A549 (cell line): Measurements from ENCODE around the gene DGCR2. TPM values are rescaled to one million over a fixed set of nuclear protein-coding genes. Genes with fewer than 3 reads are reported as not detected.

Experiments
- ATAC-seq, 2 experiments: fragments of 200-7000 bp in 1 of 2; fragments of >200 bp in 1 of 2; cut with Nextera tagmentation in 1 of 2; cut with Tn5 transposase in 1 of 2; 3 replicates each; pipeline versions ENCODE4 v1.8.0 to v1.9.1; 2018 to 2020; ENCODE audit warnings: mild to moderate bottlenecking in 1 of 2, moderate library complexity in 1 of 2
- CTCF ChIA-PET: fragments of 300-600 bp; sonication (Branson Sonifier 250); formaldehyde crosslinking; extraction: SDS; loops from one replicate; lab custom pipeline; 2021; ENCODE audit warnings: antibody characterized with exemption, inconsistent platforms; lab: Yijun Ruan, JAX
- POLR2A ChIA-PET: fragments of 350-600 bp; formaldehyde crosslinking; extraction: SDS; loops from one replicate; lab custom pipeline; 2021; ENCODE audit warnings: antibody characterized with exemption, inconsistent platforms; lab: Yijun Ruan, JAX
- DNase-seq, 2 experiments: peaks; one replicate each; pipeline versions ENCODE4 v3.0.0 to v3.0.0-alpha.2; 2011 to 2016; ENCODE audit warnings: low read depth in 1 of 2, low spot score in 1 of 2
- FAIRE-seq: peaks from 2 replicates; lab custom pipeline; 2011; peaks lifted over from hg19 to GRCh38; lab: Jason Lieb, UNC
- H3K27ac ChIP-seq, 2 experiments: fragments of >200 bp; sonication (Bioruptor Twin); formaldehyde crosslinking; 3 replicates each; pipeline ENCODE4 v1.5.1; 2016 to 2017
- H3K4me1 ChIP-seq: fragments of >200 bp; sonication (Bioruptor Twin); formaldehyde crosslinking; 3 replicates; pipeline ENCODE4 v1.6.1; 2016
- H3K4me2 ChIP-seq: fragments of >200 bp; sonication (Bioruptor Twin); formaldehyde crosslinking; 3 replicates; pipeline ENCODE4 v1.6.1; 2016
- H3K4me3 ChIP-seq: fragments of >200 bp; sonication (Bioruptor Twin); formaldehyde crosslinking; 3 replicates; pipeline ENCODE4 v1.5.1; 2016
- H3K9me3 ChIP-seq: fragments of >200 bp; sonication (Bioruptor Twin); formaldehyde crosslinking; 3 replicates; pipeline ENCODE4 v1.6.1; 2016
- ATOH8 ChIP-seq: fragments of 250-450 bp; sonication (Bioruptor Pico); IDR thresholded peaks from 2 replicates; pipeline ENCODE4 v1.5.0; 2020; ENCODE audit warnings: low read depth, mild to moderate bottlenecking, moderate library complexity
- BHLHE40 ChIP-seq: IDR thresholded peaks from 2 replicates; pipeline ENCODE4 v1.6.1; 2012; ENCODE audit warnings: low read depth, low read length, inconsistent platforms
- CHD4 ChIP-seq: fragments of 200-600 bp; sonication (generic); IDR thresholded peaks from 2 replicates; pipeline ENCODE4 v1.6.1; 2016; ENCODE audit warnings: antibody characterized with exemption, mild to moderate bottlenecking, borderline replicate concordance
- EHMT2 ChIP-seq: fragments of 200-600 bp; sonication (generic); IDR thresholded peaks from 2 replicates; pipeline ENCODE4 v1.6.1; 2016; ENCODE audit warnings: antibody characterized with exemption, low read depth, mild to moderate bottlenecking, moderate library complexity
- ELK1 ChIP-seq: fragments of 150-350 bp; IDR thresholded peaks from 2 replicates; pipeline ENCODE4 v1.6.1; 2014; ENCODE audit warnings: low read depth, mild to moderate bottlenecking, low read length
- ESRRA ChIP-seq: fragments of 150-350 bp; IDR thresholded peaks from 2 replicates; pipeline ENCODE4 v1.6.1; 2014; ENCODE audit warnings: mild to moderate bottlenecking, low read length, borderline replicate concordance
- FOSB ChIP-seq: fragments of 250-450 bp; sonication (Bioruptor Pico); IDR thresholded peaks from 2 replicates; pipeline ENCODE4 v1.5.0; 2020; ENCODE audit warnings: mild to moderate bottlenecking, moderate library complexity
- FOSL2 ChIP-seq, 2 experiments: fragments of 450-650 bp in 1 of 2; fragments of >200 bp in 1 of 2; sonication (Bioruptor Twin) in 1 of 2; formaldehyde crosslinking; IDR thresholded peaks; 2 replicates each; pipeline versions ENCODE4 v1.5.0 to v1.6.1; 2016 to 2020; ENCODE audit warnings: mild to moderate bottlenecking in 1 of 2, moderate library complexity in 1 of 2
- FOXS1 ChIP-seq: fragments of 250-450 bp; sonication (Bioruptor Pico); IDR thresholded peaks from 2 replicates; pipeline ENCODE4 v1.5.0; 2020; ENCODE audit warnings: mild to moderate bottlenecking, moderate library complexity
- GATA3 ChIP-seq: IDR thresholded peaks from 2 replicates; pipeline ENCODE4 v1.6.1; 2012; ENCODE audit warnings: borderline replicate concordance
- HDAC2 ChIP-seq: fragments of 200-600 bp; sonication (generic); IDR thresholded peaks from 2 replicates; pipeline ENCODE4 v1.6.1; 2016
- HEYL ChIP-seq: fragments of 250-450 bp; sonication (Bioruptor Pico); IDR thresholded peaks from 2 replicates; pipeline ENCODE4 v1.8.0; 2021; ENCODE audit warnings: mild to moderate bottlenecking, moderate library complexity
- HMGXB4 ChIP-seq: fragments of 250-450 bp; sonication (Bioruptor Pico); IDR thresholded peaks from 2 replicates; pipeline ENCODE4 v1.5.0; 2021; ENCODE audit warnings: mild to moderate bottlenecking, moderate library complexity, borderline replicate concordance
- JUN ChIP-seq, 2 experiments: fragments of >200 bp; sonication (Bioruptor Twin); formaldehyde crosslinking; IDR thresholded peaks; 2 replicates in 1 of 2; 3 replicates in 1 of 2; pipeline ENCODE4 v1.6.1; 2016 to 2017
- JUNB ChIP-seq: fragments of >200 bp; sonication (Bioruptor Twin); formaldehyde crosslinking; IDR thresholded peaks from 2 replicates; pipeline ENCODE4 v1.6.1; 2016
- MAFK ChIP-seq: fragments of 450-650 bp; IDR thresholded peaks from 2 replicates; pipeline ENCODE4 v1.6.1; 2014; ENCODE audit not compliant: partially characterized antibody
- MYC ChIP-seq: IDR thresholded peaks from 2 replicates; pipeline ENCODE4 v1.6.1; 2012; ENCODE audit warnings: mild to moderate bottlenecking, inconsistent platforms, low read length, improper control_type of control experiment, borderline replicate concordance
- POLR2A ChIP-seq: IDR thresholded peaks from 2 replicates; pipeline ENCODE4 v1.6.1; 2012; ENCODE audit warnings: mild to moderate bottlenecking, low read length
- RFX5 ChIP-seq: fragments of 450-650 bp; IDR thresholded peaks from 2 replicates; pipeline ENCODE4 v1.7.1; 2014; ENCODE audit warnings: antibody characterized with exemption, mild to moderate bottlenecking, moderate library complexity
- SMC3 ChIP-seq: fragments of >200 bp; sonication (Bioruptor Twin); formaldehyde crosslinking; IDR thresholded peaks from 3 replicates; pipeline ENCODE4 v1.6.1; 2018; ENCODE audit warnings: inconsistent platforms
- SREBF2 ChIP-seq: fragments of 450-650 bp; IDR thresholded peaks from 2 replicates; pipeline ENCODE4 v1.6.1; 2014; ENCODE audit warnings: mild to moderate bottlenecking, moderate library complexity
- TP53 ChIP-seq: fragments of 250-450 bp; sonication (Bioruptor Pico); IDR thresholded peaks from 2 replicates; pipeline ENCODE4 v1.5.0; 2021; ENCODE audit warnings: mild to moderate bottlenecking, moderate library complexity
- WGBS: methylation state at CpG from one replicate; pipeline ENCODE4 v1.1.6; 2017; ENCODE audit errors: missing lambda C conversion rate; 5-methylcytosine and 5-hydroxymethylcytosine counted together
- polyA plus RNA-seq, 4 experiments: library from polyadenylated mRNA; depleted of rRNA in 3 of 4; stranded (reverse); fragments of >200 nt; fragmentation: RNase III in 1 of 4; extraction: RNeasy Plus Mini Kit Qiagen cat#74134 plus additional on column Dnase treatment in 1 of 4; gene quantifications; 2 replicates in 3 of 4; 3 replicates in 1 of 4; pipeline ENCODE4 v1.2.3, GENCODE V29; 2011 to 2017
- TF ChIP-seq, protein P1 (sequence below): fragments of 450-650 bp; IDR thresholded peaks from 2 replicates; pipeline ENCODE4 v1.6.1; 2014; ENCODE audit warnings: antibody characterized with exemption
- TF ChIP-seq, protein P2 (sequence below): fragments of >200 bp; sonication (Bioruptor Twin); formaldehyde crosslinking; IDR thresholded peaks from 3 replicates; pipeline ENCODE4 v1.5.1; 2016
- TF ChIP-seq, protein P3 (sequence below): IDR thresholded peaks from 2 replicates; pipeline ENCODE4 v1.6.1; 2012
- TF ChIP-seq, protein P4 (sequence below): fragments of >200 bp; sonication (Bioruptor Twin); formaldehyde crosslinking; IDR thresholded peaks from 3 replicates; pipeline ENCODE4 v1.6.1; 2016

DGCR2 gene
- polyA plus RNA-seq, 2 of the 4 experiments (the other 2 are of a cell fraction): 10.6 to 17.9 TPM

GRCh38 chr22:19123936-19124335, 1.7 kb upstream of the DGCR2 start:
- 60% methylated on average over 4 of the region's 4 CpGs for WGBS
- Histone ChIP-seq H3K4me2 (no peak overlapping the region), H3K9me3 (no peaks in the 10 kb centered on the region), H3K4me3 (no peak overlapping the region), H3K4me1 (peaks cover 15% of the 10 kb centered on the region; the same call in 2 of the 3 replicates), H3K27ac (no peak overlapping the region)
- FAIRE-seq (no peak), ATAC-seq (no peak), DNase-seq (no peak)
- POLR2A ChIA-PET: no interaction called here
- CTCF ChIA-PET: no interaction called here
- TF ChIP-seq MYC: no peak
- no peak for TF ChIP-seq POLR2A
- no peak for TF ChIP-seq HEYL
- TF ChIP-seq TP53: no peak
- TF ChIP-seq FOSB: no peak
- no peak for TF ChIP-seq JUNB
- no peak for TF ChIP-seq BHLHE40
- TF ChIP-seq HDAC2: no peak
- TF ChIP-seq, protein P1, sequence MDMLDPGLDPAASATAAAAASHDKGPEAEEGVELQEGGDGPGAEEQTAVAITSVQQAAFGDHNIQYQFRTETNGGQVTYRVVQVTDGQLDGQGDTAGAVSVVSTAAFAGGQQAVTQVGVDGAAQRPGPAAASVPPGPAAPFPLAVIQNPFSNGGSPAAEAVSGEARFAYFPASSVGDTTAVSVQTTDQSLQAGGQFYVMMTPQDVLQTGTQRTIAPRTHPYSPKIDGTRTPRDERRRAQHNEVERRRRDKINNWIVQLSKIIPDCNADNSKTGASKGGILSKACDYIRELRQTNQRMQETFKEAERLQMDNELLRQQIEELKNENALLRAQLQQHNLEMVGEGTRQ: no peak
- no peak for TF ChIP-seq CHD4
- no peak for TF ChIP-seq ESRRA
- TF ChIP-seq ELK1: no peak
- no peak for TF ChIP-seq RFX5
- TF ChIP-seq SMC3: no peak
- no peak for TF ChIP-seq ATOH8 (CRISPR knock-in tag)
- TF ChIP-seq, protein P2, sequence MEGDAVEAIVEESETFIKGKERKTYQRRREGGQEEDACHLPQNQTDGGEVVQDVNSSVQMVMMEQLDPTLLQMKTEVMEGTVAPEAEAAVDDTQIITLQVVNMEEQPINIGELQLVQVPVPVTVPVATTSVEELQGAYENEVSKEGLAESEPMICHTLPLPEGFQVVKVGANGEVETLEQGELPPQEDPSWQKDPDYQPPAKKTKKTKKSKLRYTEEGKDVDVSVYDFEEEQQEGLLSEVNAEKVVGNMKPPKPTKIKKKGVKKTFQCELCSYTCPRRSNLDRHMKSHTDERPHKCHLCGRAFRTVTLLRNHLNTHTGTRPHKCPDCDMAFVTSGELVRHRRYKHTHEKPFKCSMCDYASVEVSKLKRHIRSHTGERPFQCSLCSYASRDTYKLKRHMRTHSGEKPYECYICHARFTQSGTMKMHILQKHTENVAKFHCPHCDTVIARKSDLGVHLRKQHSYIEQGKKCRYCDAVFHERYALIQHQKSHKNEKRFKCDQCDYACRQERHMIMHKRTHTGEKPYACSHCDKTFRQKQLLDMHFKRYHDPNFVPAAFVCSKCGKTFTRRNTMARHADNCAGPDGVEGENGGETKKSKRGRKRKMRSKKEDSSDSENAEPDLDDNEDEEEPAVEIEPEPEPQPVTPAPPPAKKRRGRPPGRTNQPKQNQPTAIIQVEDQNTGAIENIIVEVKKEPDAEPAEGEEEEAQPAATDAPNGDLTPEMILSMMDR: no peak
- no peak for TF ChIP-seq FOXS1 (CRISPR knock-in tag)
- no peak for TF ChIP-seq JUN (IDR thresholded peaks at IDR 0.05)

DNA sequence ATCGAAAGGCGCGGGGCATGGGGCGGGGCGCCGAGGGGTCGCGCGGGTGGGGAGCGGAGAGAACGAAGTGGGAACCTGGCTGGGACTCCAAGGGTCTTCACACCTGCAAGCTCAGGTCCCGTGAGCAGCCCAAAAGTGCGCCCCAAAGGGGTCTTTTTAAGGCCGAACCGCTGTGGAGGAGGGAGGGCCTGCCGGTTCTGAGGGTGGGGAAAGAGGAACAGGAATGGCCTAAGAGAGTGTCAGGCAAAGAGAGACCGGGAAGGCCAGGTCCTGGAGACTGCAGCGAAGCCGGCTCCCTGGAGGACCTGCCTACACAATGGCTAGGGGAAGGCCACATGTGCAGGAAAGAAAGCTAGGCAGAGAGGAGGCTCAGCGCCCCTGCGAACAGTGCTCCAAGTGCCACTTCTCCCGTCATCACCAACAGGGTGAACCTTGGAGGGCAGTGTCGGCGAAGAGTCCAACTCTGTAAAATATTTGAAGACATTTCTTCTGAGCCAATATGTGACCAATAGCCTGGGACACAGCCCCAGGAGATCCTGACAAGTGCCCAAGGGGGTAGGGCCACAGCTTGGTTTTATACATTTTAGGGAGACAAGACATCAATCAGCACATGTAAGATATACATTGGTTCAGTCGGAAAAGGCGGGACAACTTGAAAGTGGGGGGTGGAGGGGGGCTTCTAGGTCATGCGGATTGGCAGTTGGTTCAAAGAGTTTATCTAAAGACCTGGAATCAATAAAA, 710 bp upstream of the DGCR2 start:
- CTCF ChIA-PET: interaction anchor here (0.7 to 1.3 kb wide), 2 partner anchors 11 to 486 kb away, joined by 3 read pairs; no protein-coding TSS in a partner anchor
- Histone ChIP-seq H3K27ac (peak overlapping the region; percentile 14 to 79; a peak in 4 of 6 replicates), H3K4me2 (peak overlapping the region; percentile 76), H3K9me3 (no peaks in the 10 kb centered on the region), H3K4me1 (peaks cover 15% of the 10 kb centered on the region; the same call in 2 of the 3 replicates), H3K4me3 (peak overlapping the region; percentile 86)
- WGBS: 57% methylated on average over 15 of the region's 27 CpGs
- FAIRE-seq (no peak), DNase-seq (peak in 1 of 2 experiments; percentile 3), ATAC-seq (peak; percentile 25 to 42; a peak in 3 of 6 replicates)
- TF ChIP-seq HMGXB4 (CRISPR knock-in tag) (no peak), RFX5 (no peak), MAFK (no peak), FOSL2 (IDR thresholded peaks at IDR 0.05) (no peak), FOSL2 (CRISPR knock-in tag; IDR thresholded peaks at IDR 0.05) (no peak), SREBF2 (no peak), ATOH8 (CRISPR knock-in tag) (no peak), EHMT2 (no peak), GATA3 (no peak)
- TF ChIP-seq, protein P3, sequence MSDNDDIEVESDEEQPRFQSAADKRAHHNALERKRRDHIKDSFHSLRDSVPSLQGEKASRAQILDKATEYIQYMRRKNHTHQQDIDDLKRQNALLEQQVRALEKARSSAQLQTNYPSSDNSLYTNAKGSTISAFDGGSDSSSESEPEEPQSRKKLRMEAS: no peak
- TF ChIP-seq, protein P4, sequence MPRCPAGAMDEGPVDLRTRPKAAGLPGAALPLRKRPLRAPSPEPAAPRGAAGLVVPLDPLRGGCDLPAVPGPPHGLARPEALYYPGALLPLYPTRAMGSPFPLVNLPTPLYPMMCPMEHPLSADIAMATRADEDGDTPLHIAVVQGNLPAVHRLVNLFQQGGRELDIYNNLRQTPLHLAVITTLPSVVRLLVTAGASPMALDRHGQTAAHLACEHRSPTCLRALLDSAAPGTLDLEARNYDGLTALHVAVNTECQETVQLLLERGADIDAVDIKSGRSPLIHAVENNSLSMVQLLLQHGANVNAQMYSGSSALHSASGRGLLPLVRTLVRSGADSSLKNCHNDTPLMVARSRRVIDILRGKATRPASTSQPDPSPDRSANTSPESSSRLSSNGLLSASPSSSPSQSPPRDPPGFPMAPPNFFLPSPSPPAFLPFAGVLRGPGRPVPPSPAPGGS: no peak
- POLR2A ChIA-PET: interaction anchor here (0.6 to 1.5 kb wide), 3 partner anchors 12 to 38 kb away, joined by 4 to 6 read pairs (median 5); partner anchors contain the start of gene ESS2
